PC-3 (cell line): ENCODE measurements around the gene STK24. TPM values are rescaled to one million over a fixed set of nuclear protein-coding genes. Genes with fewer than 3 reads are reported as not detected.

ENCODE experiments used
- ATAC-seq: fragments of 200-7000 bp; cut with Tn5 transposase; 2 replicates; pipeline ENCODE4 v1.9.1; 2020; ENCODE audit warnings: mild to moderate bottlenecking, moderate library complexity
- BruUV-seq: library from RNA; stranded (reverse); fragments of 400-500 nt; replicated peaks from 2 replicates; lab custom pipeline; 2021; lab: Mats Ljungman, UMichigan
- CTCF ChIA-PET: fragments of 300-600 bp; sonication (Branson Sonifier 250); formaldehyde crosslinking; loops from one replicate; lab custom pipeline; 2022; ENCODE audit warnings: antibody characterized with exemption; lab: Charles Lee
- POLR2A ChIA-PET: fragments of 300-600 bp; sonication (Branson Sonifier 250); formaldehyde crosslinking; loops from one replicate; lab custom pipeline; 2022; ENCODE audit warnings: antibody characterized with exemption; ENCODE audit not compliant: unreplicated experiment; lab: Charles Lee
- DNase-seq: peaks from one replicate; pipeline ENCODE4 v3.0.0-alpha.2; 2015
- H2AFZ ChIP-seq: fragments of 300-600 bp; sonication (generic); 2 replicates; pipeline ENCODE4 v1.6.0; 2016; ENCODE audit warnings: antibody characterized with exemption, low read length
- H3F3A ChIP-seq: fragments of 300-600 bp; sonication (generic); one replicate; pipeline ENCODE4 v1.6.0; 2017; ENCODE audit warnings: antibody characterized with exemption, low read length, control low read depth, mild to moderate bottlenecking; ENCODE audit not compliant: unreplicated experiment
- H3K27ac ChIP-seq: fragments of 300-600 bp; sonication (generic); 2 replicates; pipeline ENCODE4 v1.5.1; 2016; ENCODE audit warnings: mild to moderate bottlenecking, low read length
- H3K27me3 ChIP-seq: fragments of 300-600 bp; sonication (generic); 2 replicates; pipeline ENCODE4 v1.6.1; 2016; ENCODE audit warnings: low read length, mixed read lengths
- H3K36me3 ChIP-seq: fragments of 300-600 bp; sonication (generic); 2 replicates; pipeline ENCODE4 v1.6.1; 2016; ENCODE audit warnings: low read depth, mixed run types, low read length, mixed read lengths
- H3K4me1 ChIP-seq: fragments of 300-600 bp; sonication (generic); 2 replicates; pipeline ENCODE4 v1.5.1; 2016; ENCODE audit warnings: low read length; ENCODE audit not compliant: insufficient read depth
- H3K4me2 ChIP-seq: fragments of 300-600 bp; sonication (generic); 2 replicates; pipeline ENCODE4 v1.6.0; 2016; ENCODE audit warnings: low read length
- H3K4me3 ChIP-seq: fragments of 300-600 bp; sonication (generic); 2 replicates; pipeline ENCODE4 v1.5.1; 2016; ENCODE audit warnings: mild to moderate bottlenecking, low read length, mixed read lengths
- H3K79me2 ChIP-seq: fragments of 300-600 bp; sonication (generic); 2 replicates; pipeline ENCODE4 v1.6.1; 2017; ENCODE audit warnings: low read length, mixed read lengths
- H3K9ac ChIP-seq: fragments of 300-600 bp; sonication (generic); 2 replicates; pipeline ENCODE4 v1.6.0; 2016; ENCODE audit warnings: mild to moderate bottlenecking, low read length
- H3K9me2 ChIP-seq: fragments of 300-600 bp; sonication (generic); replicated peaks from 2 replicates; pipeline ENCODE4 v1.6.1; 2016; ENCODE audit warnings: mixed run types, low read length, mixed read lengths
- H3K9me3 ChIP-seq: fragments of 300-600 bp; sonication (generic); 2 replicates; pipeline ENCODE4 v1.6.1; 2016; ENCODE audit warnings: low read length, mixed read lengths
- H4K20me1 ChIP-seq: fragments of 300-600 bp; sonication (generic); 2 replicates; pipeline ENCODE4 v1.6.1; 2016; ENCODE audit warnings: low read length, mixed read lengths
- EZH2 ChIP-seq: fragments of 300-600 bp; sonication (generic); IDR thresholded peaks from one replicate; pipeline ENCODE4 v1.6.1; 2017; ENCODE audit warnings: antibody characterized with exemption, mild to moderate bottlenecking, low read length; ENCODE audit not compliant: unreplicated experiment
- EZH2phosphoT487 ChIP-seq: fragments of 300-600 bp; sonication (generic); IDR thresholded peaks from 2 replicates; pipeline ENCODE4 v1.6.1; 2018; ENCODE audit warnings: mild to moderate bottlenecking, antibody characterized with exemption, low read length, borderline replicate concordance
- intact Hi-C: fragments of 100-400 bp; cut with micrococcal nuclease; formaldehyde crosslinking; loops from 2 replicates; pipeline ENCODE4 v1.9.0; 2023
- total RNA-seq: library from RNA; depleted of rRNA; stranded (reverse); fragments of >200 nt; gene quantifications from 2 replicates; pipeline ENCODE4 v1.2.3, GENCODE V29; 2014
- TF ChIP-seq, protein P1 (sequence below): fragments of 300-600 bp; sonication (generic); conservative IDR thresholded peaks from 2 replicates; pipeline ENCODE4 v1.5.1; 2017; ENCODE audit warnings: antibody characterized with exemption, low read depth, mild to moderate bottlenecking, low read length

Gene STK24
- total RNA-seq, 1 experiment from 2014 or later = 52.4 TPM

DNA sequence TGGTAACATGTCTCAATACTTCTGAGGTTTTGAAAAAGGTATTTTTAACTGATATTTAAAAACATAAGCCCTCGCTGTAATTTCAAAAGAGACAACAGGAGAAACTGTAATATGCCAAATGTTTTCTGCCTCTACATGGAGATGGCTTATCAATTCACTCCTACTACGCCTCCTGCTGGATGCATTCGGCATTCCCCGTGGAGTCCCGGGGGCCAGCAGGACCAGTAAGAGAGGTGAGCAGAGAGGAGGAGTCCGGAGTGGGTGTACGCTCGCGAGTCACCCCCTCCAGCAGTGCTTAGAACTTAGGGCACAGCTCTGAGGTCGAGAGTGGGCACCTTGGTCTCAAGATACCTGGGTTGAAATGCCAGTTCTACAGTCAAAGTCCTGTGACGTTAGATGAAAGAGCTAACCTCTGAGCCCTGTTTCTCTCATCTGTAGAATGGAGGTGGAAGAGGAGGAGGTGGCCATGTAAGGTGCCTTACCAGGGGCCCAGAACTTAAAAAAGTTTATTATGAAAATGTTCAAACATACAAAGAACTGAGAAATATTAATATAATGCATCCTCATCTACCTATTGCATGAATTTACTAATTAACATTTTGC is 110.2 kb downstream of the STK24 start:
- peak; percentile 50 for DNase-seq
- H3K79me2 ChIP-seq = peaks cover 7% of the 10 kb centered on the region; the same call in 1 of the 2 replicates

DNA sequence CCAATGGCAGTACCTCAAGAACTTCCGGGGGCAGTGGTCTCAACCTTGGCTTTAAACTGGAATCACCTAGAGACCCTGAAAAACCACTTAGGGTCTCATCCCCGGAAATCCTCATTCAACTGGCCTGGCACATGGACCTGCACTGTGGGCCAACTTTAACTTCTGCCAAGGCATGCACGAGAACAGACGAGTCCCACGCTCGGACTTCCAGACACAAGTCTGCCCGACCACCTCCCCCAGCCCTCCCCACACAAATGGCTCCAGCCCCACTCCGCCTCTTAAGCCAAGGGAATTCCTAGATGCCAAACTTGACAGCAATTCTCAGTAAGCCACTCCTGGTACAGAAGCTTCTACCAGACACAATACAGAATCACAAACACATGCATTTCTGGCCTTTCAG is 114.0 kb downstream of the STK24 start:
- H3K4me3 ChIP-seq = no peak overlapping the region
- intact Hi-C loops = no loop called here
- H3K4me1 ChIP-seq = no peaks in the 10 kb centered on the region
- H2AFZ ChIP-seq = no peak overlapping the region
- ChIA-PET POLR2A (no interaction called here), CTCF (no interaction called here)
- H3K9me2 ChIP-seq = no peaks in the 10 kb centered on the region
- no peaks in the 10 kb centered on the region for H3F3A ChIP-seq
- DNase-seq = no peak
- no TSS peak for BruUV-seq
- peaks cover 13% of the 10 kb centered on the region for H3K36me3 ChIP-seq
- no peaks in the 10 kb centered on the region for H3K79me2 ChIP-seq
- TF ChIP-seq EZH2 (no peak), EZH2phosphoT487 (no peak)
- TF ChIP-seq, protein P1, sequence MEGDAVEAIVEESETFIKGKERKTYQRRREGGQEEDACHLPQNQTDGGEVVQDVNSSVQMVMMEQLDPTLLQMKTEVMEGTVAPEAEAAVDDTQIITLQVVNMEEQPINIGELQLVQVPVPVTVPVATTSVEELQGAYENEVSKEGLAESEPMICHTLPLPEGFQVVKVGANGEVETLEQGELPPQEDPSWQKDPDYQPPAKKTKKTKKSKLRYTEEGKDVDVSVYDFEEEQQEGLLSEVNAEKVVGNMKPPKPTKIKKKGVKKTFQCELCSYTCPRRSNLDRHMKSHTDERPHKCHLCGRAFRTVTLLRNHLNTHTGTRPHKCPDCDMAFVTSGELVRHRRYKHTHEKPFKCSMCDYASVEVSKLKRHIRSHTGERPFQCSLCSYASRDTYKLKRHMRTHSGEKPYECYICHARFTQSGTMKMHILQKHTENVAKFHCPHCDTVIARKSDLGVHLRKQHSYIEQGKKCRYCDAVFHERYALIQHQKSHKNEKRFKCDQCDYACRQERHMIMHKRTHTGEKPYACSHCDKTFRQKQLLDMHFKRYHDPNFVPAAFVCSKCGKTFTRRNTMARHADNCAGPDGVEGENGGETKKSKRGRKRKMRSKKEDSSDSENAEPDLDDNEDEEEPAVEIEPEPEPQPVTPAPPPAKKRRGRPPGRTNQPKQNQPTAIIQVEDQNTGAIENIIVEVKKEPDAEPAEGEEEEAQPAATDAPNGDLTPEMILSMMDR = no peak
- H4K20me1 ChIP-seq = no peaks in the 10 kb centered on the region
- H3K9ac ChIP-seq = no peak overlapping the region
- no peak overlapping the region for H3K27ac ChIP-seq
- H3K27me3 ChIP-seq = no peaks in the 10 kb centered on the region
- no peak for ATAC-seq
- H3K9me3 ChIP-seq = no peaks in the 10 kb centered on the region
- H3K4me2 ChIP-seq = no peak overlapping the region

More for the DNA sequence above, 110.2 kb downstream of the STK24 start:
- H3K9ac ChIP-seq = no peak overlapping the region
- TF ChIP-seq EZH2phosphoT487 (no peak), EZH2 (no peak)
- TF ChIP-seq, protein P1 = peak; percentile 70
- H3K4me2 ChIP-seq = no peak overlapping the region
- no peaks in the 10 kb centered on the region for H3F3A ChIP-seq
- no peaks in the 10 kb centered on the region for H4K20me1 ChIP-seq
- intact Hi-C loops = no loop called here
- peak; percentile 50; the same call in 1 of the 2 replicates for ATAC-seq
- H3K9me3 ChIP-seq = no peaks in the 10 kb centered on the region
- POLR2A ChIA-PET = interaction anchor here (0.6 kb wide), 1 partner anchor 184 kb away, joined by 4 read pairs; no protein-coding TSS in a partner anchor
- no peaks in the 10 kb centered on the region for H3K27me3 ChIP-seq
- H3K4me1 ChIP-seq = no peaks in the 10 kb centered on the region
- H3K4me3 ChIP-seq = no peak overlapping the region
- BruUV-seq = no TSS peak
- CTCF ChIA-PET = no interaction called here
- H3K36me3 ChIP-seq = peaks cover 14% of the 10 kb centered on the region
- H3K9me2 ChIP-seq = no peaks in the 10 kb centered on the region
- no peak overlapping the region for H2AFZ ChIP-seq
- H3K27ac ChIP-seq = no peak overlapping the region

DNA sequence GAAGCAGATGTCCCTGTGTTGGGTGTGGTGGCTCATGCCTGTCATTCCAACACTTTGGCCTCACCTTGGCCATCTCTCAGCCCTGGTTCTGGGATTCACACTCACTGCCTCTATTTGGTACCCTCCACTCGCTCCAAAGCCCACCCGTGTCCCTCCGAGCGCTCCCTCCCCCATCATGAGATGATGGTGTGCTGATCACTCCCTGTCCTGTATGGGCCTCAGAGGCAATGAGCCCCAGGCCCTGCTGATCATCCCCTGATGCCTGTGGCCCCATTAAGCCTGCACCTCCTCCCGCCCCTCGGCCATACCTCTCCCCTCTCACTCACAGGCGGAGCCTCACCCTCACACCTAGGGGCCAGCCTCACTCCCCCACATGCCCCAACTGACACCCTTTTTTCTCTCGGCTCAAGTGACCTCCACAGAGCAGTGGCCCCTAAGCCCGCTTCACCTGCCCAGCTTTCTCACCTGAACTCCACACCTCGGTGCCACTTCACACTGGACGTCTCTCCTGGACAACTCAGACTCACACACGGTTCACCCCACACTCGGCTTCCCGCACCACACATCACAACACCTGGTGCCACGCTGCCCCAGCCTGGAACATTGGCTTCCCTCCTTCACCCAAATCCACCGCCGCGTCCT is 114.5 kb downstream of the STK24 start:
- H3K27ac ChIP-seq = no peak overlapping the region
- no peak overlapping the region for H2AFZ ChIP-seq
- TF ChIP-seq, protein P1 = no peak
- TF ChIP-seq EZH2phosphoT487 = no peak
- TF ChIP-seq EZH2 = no peak
- BruUV-seq = no TSS peak
- H3K4me1 ChIP-seq = no peaks in the 10 kb centered on the region
- H3K27me3 ChIP-seq = no peaks in the 10 kb centered on the region
- no peak overlapping the region for H3K4me3 ChIP-seq
- no peaks in the 10 kb centered on the region for H4K20me1 ChIP-seq
- H3K4me2 ChIP-seq = no peak overlapping the region
- H3F3A ChIP-seq = no peaks in the 10 kb centered on the region
- no peaks in the 10 kb centered on the region for H3K79me2 ChIP-seq
- DNase-seq (no peak), ATAC-seq (no peak)
- H3K9me2 ChIP-seq = no peaks in the 10 kb centered on the region
- ChIA-PET POLR2A (no interaction called here), CTCF (no interaction called here)
- no peaks in the 10 kb centered on the region for H3K9me3 ChIP-seq
- no peak overlapping the region for H3K9ac ChIP-seq
- intact Hi-C loops = no loop called here
- H3K36me3 ChIP-seq = peaks cover 13% of the 10 kb centered on the region
